A549 treated with AZD9567 at 1 μM for 4 hours (cell line): Measurements from ENCODE around the gene RTN3. TPM values are rescaled to one million over a fixed set of nuclear protein-coding genes. Genes with fewer than 3 reads are reported as not detected.

ENCODE experiments used
- total RNA-seq: library from RNA; stranded (reverse); fragments of 200-300 nt; extraction: Qiagen RNA extraction; gene quantifications from 5 replicates; pipeline ENCODE4 v1.2.3, GENCODE V29; 2022; ENCODE audit not compliant: insufficient read depth

RTN3 gene, protein sequence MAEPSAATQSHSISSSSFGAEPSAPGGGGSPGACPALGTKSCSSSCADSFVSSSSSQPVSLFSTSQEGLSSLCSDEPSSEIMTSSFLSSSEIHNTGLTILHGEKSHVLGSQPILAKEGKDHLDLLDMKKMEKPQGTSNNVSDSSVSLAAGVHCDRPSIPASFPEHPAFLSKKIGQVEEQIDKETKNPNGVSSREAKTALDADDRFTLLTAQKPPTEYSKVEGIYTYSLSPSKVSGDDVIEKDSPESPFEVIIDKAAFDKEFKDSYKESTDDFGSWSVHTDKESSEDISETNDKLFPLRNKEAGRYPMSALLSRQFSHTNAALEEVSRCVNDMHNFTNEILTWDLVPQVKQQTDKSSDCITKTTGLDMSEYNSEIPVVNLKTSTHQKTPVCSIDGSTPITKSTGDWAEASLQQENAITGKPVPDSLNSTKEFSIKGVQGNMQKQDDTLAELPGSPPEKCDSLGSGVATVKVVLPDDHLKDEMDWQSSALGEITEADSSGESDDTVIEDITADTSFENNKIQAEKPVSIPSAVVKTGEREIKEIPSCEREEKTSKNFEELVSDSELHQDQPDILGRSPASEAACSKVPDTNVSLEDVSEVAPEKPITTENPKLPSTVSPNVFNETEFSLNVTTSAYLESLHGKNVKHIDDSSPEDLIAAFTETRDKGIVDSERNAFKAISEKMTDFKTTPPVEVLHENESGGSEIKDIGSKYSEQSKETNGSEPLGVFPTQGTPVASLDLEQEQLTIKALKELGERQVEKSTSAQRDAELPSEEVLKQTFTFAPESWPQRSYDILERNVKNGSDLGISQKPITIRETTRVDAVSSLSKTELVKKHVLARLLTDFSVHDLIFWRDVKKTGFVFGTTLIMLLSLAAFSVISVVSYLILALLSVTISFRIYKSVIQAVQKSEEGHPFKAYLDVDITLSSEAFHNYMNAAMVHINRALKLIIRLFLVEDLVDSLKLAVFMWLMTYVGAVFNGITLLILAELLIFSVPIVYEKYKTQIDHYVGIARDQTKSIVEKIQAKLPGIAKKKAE
- total RNA-seq, result 101 to 141 TPM (median 103 TPM) in 5 replicates

DNA sequence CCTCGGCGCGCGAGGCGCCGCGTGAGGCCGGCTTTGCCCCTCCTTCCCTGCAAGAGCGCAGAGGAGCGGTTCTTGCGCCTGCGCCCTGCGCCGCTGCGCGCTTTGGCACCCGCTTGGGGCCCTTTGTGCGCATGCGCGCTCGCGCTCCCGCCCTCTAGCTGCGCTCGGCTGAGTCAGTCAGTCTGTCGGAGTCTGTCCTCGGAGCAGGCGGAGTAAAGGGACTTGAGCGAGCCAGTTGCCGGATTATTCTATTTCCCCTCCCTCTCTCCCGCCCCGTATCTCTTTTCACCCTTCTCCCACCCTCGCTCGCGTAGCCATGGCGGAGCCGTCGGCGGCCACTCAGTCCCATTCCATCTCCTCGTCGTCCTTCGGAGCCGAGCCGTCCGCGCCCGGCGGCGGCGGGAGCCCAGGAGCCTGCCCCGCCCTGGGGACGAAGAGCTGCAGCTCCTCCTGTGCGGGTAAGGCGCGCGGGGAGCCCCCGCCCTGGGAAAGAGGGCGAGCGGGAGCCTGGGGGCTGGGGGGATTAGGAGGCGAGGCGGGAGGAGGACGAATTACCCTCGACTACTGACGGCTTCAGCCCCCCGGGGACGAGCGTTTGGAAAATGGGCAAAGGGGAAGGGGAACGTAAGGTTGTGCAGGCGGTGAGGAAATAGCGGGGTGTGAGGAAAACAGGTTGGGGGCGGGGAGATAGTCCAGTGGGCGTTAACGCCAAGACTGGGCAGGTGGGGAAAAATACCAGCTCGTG is at the start of gene RTN3:
Gene RTN3, plus strand, starts transcription at position 180 of the 745 bp plus-strand sequence. Its CDS starts 137 bp downstream, at position 317.

GRCh38 chr11:63671322-63672155 is 9.8 kb upstream of the RTN3 start, which contains the start of gene ATL3:
ATL3 (minus strand) TSS chr11:63671376; CDS start chr11:63671335, 41 bp downstream.

GRCh38 chr11:63768237-63769041 is 87.1 kb downstream of the RTN3 start, which contains the start of gene ZFTA:
ZFTA (minus strand) TSS chr11:63768775; CDS start chr11:63768622, 153 bp downstream.

Other genes starting within 250 kb of the RTN3 start
- not detected in 5 replicates for gene PLAAT5, start 190.3 kb upstream of the RTN3 start, total RNA-seq
- gene LGALS12, start 175.4 kb upstream of the RTN3 start, total RNA-seq, result not detected in 5 replicates
- gene PLAAT4, start 144.7 kb upstream of the RTN3 start, total RNA-seq, result 1.5 to 2.4 TPM (median 1.9 TPM) in 4 of 5 replicates, not detected in the other
- 0.28 to 0.35 TPM (median 0.33 TPM) in 4 of 5 replicates, not detected in the other for gene PLAAT2, start 118.1 kb upstream of the RTN3 start, total RNA-seq
- 34.5 to 64.2 TPM (median 57.4 TPM) in 5 replicates for gene PLAAT3, start 67.1 kb upstream of the RTN3 start, total RNA-seq
- gene ATL3, start 10.1 kb upstream of the RTN3 start, total RNA-seq, result 28.2 to 31.5 TPM (median 30.7 TPM) in 5 replicates
- 5.4 to 7.7 TPM (median 6.5 TPM) in 5 replicates for gene ZFTA, start 87.3 kb downstream of the RTN3 start, total RNA-seq
- gene SPINDOC, start 132.0 kb downstream of the RTN3 start, total RNA-seq, result 36.4 to 53.3 TPM (median 51.8 TPM) in 5 replicates
- 24.7 to 26.8 TPM (median 26.4 TPM) in 5 replicates for gene MARK2, start 157.6 kb downstream of the RTN3 start, total RNA-seq
- gene RCOR2, start 235.7 kb downstream of the RTN3 start, total RNA-seq, result 0.65 to 1.1 TPM (median 0.97 TPM) in 4 of 5 replicates, not detected in the other